Upper lobe of left lung (tissue), 4 donors: ENCODE data around the gene CCDC142.

ENCODE experiments used
- CTCF ChIP-seq, 6 experiments: fragments of 450-650 bp in 4 of 6; fragments of 200-600 bp in 2 of 6; sonication (generic) in 2 of 6; IDR thresholded peaks; one replicate each; pipeline ENCODE4 v1.5.1; 2016 to 2019; ENCODE audit warnings: antibody characterized with exemption in 6 of 6
- EP300 ChIP-seq, 4 donors: sonication (generic); formaldehyde crosslinking; IDR thresholded peaks; one replicate each; pipeline ENCODE4 v1.5.1; 2017; ENCODE audit warnings: antibody characterized with exemption in 4 of 4, control low read depth in 2 of 4
- POLR2A ChIP-seq, 4 donors: fragments of 450-650 bp; IDR thresholded peaks; one replicate each; pipeline ENCODE4 v1.5.1; 2016 to 2017; ENCODE audit warnings: antibody characterized with exemption in 4 of 4, mild to moderate bottlenecking in 2 of 4
- POLR2AphosphoS5 ChIP-seq, 2 donors: sonication (generic); formaldehyde crosslinking; IDR thresholded peaks; one replicate each; pipeline ENCODE4 v1.5.1; 2017; ENCODE audit warnings: antibody characterized with exemption in 2 of 2

GRCh38 chr2:74439803-74440377 lies 42.9 kb downstream of the CCDC142 start:
- TF ChIP-seq CTCF (IDR thresholded peaks at IDR 0.05) (no peak), EP300 (IDR thresholded peaks at IDR 0.05) (no peak), POLR2A (IDR thresholded peaks at IDR 0.05) (no peak), POLR2AphosphoS5 (IDR thresholded peaks at IDR 0.05) (no peak)
